Epithelial cell of proximal tubule (primary cell): ENCODE measurements around the gene RASA3. TPM values are rescaled to one million over a fixed set of nuclear protein-coding genes. Genes with fewer than 3 reads are reported as not detected.

ENCODE experiments used
- DNase-seq: peaks from one replicate; pipeline ENCODE4 v3.0.0-alpha.2; 2011; ENCODE audit warnings: low read depth
- H3K4me3 ChIP-seq: 2 replicates; pipeline ENCODE4 v1.5.1; 2011; ENCODE audit warnings: low read depth, mild to moderate bottlenecking, low read length
- total RNA-seq: library from RNA; depleted of rRNA; stranded (reverse); fragments of >200 nt; gene quantifications from 2 replicates; pipeline ENCODE4 v1.2.3, GENCODE V29; 2015
- TF ChIP-seq, protein P1 (sequence below): conservative IDR thresholded peaks from 2 replicates; pipeline ENCODE4 v1.5.1; 2012; ENCODE audit warnings: low read depth, mild to moderate bottlenecking, low read length

RASA3 gene
- total RNA-seq, 1 donor from 2014 or later, result 25.7 TPM

DNA sequence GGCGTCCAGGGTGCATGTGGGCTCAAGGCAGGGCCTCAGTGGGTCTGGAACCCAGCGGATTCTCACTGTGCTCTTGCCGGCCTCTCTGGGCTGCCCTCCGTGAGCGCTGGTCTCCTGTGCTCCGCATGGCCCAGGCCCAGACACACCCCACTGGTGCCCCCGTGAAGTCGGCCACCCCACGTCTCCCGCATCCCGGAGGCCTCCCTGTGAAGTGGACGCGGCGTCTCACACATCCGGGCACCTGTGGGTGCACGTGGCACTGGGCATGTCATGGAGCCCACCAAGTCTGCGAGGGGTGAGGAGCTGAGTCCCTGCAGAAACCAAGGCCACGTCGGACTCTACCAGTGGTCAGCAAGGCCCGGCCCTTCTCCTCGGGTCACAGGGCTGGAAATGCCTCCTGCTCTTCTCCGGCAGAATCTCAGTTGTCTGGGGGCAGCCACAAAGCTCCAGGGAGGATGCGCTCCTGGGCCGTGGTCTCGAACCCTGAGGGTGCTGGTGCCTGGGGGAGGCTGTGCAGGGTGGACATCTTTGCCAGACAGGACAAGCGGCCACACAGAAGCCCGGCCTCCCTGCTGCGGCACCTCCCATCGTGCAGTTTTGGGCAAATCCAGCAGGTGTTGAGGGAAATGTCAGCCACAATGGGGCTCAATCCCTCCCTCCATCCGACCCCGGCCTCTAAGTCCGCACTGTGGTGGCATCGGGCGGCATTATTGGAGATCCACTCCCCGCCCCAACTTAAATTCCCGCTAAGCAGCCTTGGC is 160.8 kb downstream of the RASA3 start:
- no peak overlapping the region for H3K4me3 ChIP-seq
- TF ChIP-seq, protein P1, sequence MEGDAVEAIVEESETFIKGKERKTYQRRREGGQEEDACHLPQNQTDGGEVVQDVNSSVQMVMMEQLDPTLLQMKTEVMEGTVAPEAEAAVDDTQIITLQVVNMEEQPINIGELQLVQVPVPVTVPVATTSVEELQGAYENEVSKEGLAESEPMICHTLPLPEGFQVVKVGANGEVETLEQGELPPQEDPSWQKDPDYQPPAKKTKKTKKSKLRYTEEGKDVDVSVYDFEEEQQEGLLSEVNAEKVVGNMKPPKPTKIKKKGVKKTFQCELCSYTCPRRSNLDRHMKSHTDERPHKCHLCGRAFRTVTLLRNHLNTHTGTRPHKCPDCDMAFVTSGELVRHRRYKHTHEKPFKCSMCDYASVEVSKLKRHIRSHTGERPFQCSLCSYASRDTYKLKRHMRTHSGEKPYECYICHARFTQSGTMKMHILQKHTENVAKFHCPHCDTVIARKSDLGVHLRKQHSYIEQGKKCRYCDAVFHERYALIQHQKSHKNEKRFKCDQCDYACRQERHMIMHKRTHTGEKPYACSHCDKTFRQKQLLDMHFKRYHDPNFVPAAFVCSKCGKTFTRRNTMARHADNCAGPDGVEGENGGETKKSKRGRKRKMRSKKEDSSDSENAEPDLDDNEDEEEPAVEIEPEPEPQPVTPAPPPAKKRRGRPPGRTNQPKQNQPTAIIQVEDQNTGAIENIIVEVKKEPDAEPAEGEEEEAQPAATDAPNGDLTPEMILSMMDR, result no peak
- no peak for DNase-seq

DNA sequence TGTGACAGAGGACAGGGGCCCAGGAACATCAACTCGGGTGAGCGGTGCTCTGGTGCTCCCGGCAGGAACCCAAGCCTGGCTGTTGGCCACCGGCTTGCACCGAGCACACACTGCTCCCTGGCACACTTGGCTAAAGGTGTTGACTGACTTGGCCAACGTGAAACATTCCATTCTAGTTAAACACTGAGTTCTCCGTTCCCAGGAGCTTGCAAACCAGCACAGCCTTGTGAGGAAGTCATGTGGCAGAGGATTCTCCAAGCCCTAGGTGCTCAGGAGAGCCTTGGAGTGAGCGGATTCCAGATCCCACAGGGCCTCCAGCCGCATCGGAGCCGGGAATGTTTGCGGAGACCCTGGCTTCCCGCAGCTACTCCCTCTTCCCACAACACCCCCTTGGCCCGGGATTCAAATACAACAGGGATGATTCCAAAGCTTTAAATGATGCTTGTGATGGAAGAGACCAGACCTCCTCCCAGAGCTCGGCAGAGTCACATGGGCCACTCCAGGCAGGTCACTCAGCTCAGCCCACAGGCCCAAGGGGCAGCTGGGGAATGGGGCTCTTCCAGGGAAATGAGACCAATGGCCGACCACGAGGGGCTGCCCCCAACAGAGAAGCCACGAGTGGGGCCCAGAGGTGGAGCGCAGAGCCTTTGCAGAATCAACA is 161.5 kb downstream of the RASA3 start:
- H3K4me3 ChIP-seq, result no peak overlapping the region
- TF ChIP-seq, protein P1, result no peak
- peak; percentile 75 for DNase-seq

DNA sequence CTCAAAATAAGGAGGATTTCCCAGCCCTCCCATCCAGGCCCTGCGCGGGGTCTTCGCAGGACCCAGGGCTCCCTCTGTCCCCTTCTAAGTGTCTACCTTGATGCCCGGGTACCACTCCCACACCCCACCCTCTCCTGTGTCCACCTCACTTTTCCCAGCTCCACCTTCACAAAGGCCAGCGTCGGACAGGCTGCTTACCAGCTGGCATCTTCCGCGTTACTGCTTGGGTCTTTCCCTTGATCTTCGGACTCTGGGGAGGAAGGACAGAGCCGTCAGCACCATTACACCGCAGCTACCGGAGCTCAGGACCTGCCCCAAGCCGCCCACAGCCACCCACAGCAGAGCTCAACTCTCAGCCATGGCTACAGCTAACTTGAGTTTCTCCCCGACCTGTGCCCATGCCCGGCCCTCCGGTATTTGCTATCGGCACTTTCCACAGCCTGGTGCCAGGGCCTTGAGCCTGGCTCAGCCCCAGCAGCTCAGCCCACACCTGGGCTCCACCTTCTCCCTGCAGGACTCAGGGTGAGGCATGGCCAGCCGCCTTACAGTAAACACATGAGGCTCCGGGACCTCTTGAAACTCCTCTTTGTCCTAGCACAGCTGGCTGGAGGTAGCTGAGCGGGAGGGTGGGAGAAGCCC is 162.3 kb downstream of the RASA3 start:
- no peak for DNase-seq
- TF ChIP-seq, protein P1, result no peak

DNA sequence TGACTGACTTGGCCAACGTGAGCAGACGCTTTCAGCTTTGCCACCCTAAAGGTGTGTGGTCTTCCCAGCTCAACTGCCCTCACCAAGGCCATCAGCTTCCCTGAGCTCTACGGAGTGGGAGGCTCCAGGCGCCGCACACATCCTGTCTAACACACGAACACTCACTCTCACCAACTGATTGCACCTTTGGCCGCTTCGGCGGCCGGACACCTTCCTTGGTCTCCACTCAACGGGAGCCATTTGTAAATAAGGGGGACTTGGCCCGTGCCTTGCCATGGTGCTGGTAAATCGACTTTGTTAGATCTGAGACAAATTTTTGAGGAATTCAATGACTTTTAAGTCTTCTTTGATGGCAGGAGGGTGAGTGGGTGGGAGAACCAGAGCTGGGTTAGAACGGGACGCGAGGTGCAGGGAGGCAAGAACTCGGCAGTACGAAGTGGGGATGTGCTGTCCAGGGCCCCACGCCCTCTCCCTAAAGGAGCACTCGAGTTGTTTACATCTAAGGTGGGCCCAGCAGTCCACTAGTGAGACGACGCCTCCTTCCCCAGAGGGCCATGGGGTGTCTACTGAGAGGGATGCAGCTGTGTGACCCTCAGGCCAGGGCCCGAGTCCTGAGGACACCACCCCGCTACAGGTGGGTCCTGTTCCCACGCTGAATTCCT is 163.0 kb downstream of the RASA3 start:
- no peak overlapping the region for H3K4me3 ChIP-seq
- TF ChIP-seq, protein P1, result no peak
- no peak for DNase-seq

More for the DNA sequence above, 162.3 kb downstream of the RASA3 start:
- H3K4me3 ChIP-seq, result no peak overlapping the region

DNA sequence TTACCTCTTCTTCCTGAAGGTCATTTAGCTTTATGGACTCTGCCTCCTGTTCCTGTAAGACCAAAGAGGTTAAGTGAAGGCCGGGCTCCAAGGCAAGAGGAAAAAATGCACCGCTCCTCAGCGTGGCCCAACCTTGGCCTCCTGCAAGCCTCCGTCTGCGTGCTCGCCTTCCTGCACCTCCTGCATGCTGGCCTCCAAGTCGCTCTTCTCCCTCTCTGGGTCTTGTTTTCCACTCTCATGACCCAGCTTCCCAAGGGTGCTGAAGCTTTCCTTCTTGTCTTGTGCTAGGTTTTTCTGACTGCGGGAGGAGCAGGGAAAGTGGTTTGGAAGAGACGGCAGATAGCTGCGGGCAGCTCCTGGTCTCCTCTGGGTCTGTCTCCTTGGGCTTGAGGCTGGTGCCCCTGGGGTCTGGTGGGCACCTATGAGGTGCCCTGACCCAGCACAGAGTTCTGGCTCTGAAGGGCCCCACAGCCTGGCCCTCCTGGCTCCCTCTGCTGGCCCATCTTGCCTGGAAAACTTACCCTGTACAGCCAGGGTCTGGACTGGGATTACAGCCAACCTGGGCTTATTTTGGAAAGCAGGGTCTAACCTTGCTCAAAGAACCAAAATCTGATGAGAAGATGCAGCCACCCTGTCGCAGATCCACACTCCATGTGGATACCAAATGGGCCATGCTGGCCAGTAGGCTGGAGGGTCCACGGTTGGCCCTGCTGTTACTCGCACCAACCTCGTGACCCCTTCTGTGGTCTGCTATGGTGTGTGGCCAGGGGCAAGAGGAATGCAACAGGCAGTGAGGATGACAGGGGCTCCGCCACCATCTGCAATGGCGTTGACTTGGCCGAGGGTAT is 163.7 kb downstream of the RASA3 start:
- TF ChIP-seq, protein P1, result peak; percentile 18
- no peak for DNase-seq
- H3K4me3 ChIP-seq, result no peak overlapping the region
